T1000 (cell line): ENCODE data around the gene RNF213.

Source experiments
- DNase-seq: peaks from one replicate; lab custom pipeline; 2025; ENCODE audit warnings: mixed read lengths; lab: John Stamatoyannopoulos, UW

RNF213 gene

DNA sequence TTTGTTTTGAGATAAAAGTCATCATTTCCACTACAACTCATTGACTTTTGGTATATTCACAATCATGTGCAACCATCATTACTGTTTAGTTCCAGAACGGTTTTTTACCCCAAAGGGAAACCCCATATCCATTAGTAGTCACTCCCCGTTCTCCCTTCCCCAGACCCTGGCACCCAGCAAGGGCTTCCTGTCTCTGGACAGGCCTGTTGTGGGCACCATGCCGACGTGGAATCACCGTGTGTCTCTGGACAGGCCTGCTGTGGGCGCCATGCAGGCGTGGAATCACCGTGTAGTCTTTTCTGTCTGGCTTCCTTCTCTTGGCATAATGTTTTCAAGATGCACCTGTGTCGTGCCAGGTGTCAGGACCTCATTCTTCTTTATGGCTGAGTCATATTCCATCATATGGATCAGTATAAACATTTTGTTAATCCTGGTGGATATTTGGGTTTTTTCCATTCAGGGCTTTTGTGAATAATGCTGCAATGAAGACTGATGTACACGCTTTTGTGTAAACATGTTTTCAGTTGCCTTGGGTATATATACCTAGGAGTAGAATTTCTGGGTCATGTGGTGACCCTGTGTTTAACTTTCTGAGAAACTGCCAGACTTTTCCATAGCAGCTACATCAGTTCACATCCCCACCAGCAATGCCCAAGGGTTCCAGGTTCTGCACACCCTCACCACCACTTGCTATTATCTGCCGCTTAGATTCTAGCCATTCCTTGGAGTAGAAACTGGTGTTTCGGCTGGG is 173.4 kb downstream of the RNF213 start:
- DNase-seq = no peak

DNA sequence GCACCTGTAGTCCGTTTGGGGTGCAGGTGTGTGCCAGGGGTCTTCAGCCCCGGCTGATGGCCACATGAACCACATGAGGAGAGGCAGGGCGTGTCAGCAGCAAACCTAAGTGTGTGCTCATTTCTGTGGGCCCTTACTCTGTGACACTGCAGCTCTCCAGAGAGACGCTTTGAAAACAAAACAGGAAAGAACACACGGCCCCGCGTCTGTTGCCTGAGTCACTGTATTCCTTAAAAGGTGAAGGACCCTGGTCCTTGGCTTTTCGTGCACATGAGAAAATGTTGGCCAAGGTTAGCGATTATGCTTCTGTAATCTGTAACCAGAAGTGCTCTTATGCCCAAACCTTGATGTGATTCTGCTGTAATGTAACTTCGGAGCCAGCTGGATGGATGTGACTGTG is 176.9 kb downstream of the RNF213 start:
- no peak for DNase-seq

DNA sequence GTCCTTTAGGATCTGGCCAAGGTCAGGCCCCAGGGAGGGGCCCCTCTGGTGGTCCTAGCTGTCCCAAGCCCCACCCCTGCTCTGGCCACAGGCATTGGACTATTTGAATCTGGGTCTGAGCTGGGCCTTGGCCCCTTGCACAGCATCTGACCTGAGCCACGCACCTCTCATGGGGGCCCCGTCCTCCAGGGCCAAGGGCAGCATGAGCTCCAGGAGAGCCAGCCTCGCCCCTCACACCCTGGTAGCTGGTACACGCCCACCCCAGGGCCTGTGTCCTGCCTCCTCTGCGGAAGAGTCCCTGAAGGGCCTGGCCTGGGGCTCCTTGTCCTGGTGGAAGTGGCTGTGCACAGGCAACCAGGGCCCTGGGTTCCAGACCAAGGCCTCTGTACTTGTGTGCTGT is 178.2 kb downstream of the RNF213 start:
- no peak for DNase-seq

DNA sequence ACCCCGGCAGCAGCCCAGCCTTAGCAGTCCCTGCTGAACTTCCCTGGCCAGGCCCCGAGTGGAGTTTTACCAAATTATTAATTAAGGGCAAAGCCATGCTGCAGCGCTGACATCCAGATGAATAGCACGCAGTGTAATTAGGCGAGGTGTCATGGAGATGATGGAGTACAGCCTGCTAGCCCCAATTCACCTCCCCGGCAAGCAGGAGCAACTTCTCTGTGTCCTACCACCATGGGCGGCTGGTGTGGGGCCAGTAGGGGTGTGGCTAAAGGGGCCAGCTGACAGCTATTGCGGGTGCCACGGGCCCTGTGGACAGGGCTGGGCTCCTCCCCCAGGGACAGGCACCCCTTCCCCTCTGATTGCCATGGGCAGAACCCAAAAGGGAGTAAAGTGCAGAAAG is 178.8 kb downstream of the RNF213 start:
- DNase-seq = no peak

DNA sequence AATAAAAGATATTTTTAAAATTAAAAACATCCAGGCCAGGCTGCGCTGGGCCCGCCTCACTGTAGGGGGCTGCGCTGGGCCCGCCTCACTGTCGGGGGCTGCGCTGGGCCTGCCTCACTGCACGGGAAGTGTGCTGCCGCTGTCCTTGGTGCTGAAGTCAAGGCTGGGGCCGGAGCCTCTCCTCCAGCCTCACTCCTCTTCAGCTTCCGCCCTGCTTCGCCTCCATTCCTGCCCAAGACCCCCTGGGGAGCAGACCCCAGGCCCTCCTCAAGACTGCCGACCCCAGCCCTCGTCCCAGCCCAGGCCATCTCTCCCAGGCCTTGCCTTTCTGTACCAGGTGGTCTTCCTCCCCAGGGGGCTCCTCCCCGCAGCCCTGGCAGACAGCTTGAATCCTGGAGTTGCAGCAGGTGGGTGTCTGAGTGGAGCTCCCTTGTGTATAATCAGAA is 180.5 kb downstream of the RNF213 start:
- DNase-seq = no peak

DNA sequence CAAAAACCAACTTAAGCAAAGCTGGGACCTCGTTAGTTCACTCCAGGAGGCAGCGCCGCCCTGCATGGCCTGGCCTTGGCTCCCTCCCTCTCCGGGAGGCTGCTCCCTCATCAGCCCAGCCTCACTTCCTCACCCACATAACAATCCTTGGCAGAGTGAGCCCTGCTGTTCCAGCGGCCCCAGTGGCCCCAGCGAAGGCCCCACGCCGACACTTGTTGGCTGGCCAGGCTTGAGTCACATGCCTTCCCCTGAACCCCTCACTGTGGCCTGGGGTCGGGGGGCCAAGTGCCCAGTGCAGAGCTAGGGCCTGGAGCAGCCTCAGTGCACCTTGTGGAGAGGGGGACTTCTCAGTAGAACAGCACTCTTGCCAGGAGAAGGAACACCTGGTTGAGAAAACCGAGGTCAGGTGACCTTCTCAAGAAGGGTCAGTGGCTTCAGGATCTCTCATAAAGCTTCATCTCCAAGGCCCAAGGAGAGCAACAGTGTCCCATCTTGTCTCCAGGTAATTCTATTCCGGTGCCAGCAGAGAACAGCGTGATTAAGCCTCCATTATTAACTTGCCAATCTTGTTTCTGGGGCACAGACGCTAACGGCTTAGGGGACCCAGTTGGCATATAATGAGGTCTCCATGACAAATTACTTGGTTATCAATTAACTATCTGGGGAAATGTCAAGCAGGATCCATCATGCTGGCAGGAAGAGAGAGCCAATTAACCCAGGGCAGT is 181.1 kb downstream of the RNF213 start:
- no peak for DNase-seq

DNA sequence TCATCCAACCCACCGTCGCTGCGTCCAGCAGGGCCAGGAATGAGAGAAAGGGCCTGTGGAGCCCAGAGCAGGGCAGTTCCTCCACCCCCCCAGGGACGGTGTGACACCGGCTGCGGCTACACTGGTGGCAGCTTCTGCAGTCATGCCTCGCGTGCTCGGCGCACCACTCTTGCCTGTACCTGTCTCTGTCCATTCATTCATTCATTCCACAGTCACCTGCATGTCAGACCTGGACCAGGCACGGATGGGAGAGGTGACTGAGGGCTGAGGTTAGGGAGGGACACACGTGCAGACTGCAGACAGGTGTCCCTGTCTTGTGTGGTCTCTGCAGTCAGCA is 181.6 kb downstream of the RNF213 start:
- no peak for DNase-seq

DNA sequence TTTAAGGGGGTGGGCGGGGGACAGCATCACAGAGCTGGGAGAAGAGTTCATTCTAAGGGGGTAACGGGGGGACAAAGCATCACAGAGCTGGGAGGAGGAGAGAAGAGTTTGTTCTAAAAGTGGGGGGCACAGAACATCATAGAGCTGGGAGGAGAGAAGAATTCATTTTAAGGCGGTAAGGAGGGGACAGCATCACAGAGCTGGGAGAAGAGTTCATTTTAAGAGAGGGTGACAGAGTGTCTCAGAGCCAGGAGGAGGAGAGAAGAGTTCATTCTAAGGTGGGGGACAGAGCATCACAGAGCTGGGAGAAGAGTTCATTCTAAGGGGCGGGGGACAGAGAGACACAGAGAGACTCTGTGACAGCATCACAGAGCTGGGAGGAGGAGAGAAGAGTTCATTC is 182.1 kb downstream of the RNF213 start:
- no peak for DNase-seq

DNA sequence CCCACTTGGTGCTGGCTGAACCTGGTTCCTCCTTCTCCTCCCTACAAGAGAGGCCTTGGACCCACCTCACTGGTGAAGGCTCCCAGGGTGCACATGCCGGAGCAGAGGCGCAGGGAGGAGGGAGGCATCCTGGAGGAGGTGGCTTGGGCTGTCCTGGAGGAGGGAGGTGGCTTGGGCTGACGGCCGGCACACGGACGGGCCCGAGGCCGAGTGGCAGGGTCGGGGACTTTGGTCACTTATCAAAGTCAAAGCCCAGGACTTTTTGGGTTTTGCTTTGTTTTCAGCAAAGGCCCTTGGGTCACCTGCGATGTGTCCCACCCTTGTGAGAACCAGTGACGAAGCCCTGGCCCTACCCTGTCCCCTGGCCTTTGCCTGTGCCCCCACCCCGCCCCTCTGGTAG is 182.8 kb downstream of the RNF213 start:
- no peak for DNase-seq

DNA sequence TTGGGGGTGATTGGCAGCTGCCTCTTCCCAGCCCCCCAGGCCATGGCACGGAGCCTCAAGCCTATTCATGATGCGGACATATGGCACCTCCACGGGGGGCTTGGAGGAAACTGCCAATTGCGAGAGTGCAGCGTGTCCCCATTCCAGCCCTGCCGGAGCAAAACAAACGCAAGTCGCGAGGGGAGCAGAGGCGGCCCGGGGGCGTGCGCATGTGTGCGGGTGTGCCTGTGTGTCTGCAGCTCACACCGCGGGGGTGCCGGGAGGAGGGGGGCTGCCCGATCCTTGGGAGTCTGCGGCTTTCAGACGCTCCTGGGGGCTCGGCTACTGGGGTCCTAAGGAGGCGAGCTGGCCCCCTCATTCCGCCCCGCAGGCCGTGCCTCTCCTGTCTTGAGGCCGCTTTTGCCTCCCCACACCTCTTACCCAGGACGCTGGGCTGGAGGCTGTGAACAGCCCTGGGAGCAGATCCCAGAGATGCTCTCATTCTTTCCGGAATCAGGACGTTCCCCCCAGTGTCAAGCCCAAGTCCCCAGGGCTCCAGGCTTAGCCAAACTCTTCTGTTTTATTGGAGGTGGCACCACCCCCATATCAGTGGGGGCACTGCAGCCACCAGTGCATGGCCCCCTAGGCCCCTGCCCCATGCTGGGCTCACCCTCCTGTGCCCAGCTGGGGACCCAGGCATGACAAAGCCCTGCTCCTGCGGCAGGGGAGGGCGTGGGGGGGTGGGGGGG is 183.4 kb downstream of the RNF213 start:
- no peak for DNase-seq

DNA sequence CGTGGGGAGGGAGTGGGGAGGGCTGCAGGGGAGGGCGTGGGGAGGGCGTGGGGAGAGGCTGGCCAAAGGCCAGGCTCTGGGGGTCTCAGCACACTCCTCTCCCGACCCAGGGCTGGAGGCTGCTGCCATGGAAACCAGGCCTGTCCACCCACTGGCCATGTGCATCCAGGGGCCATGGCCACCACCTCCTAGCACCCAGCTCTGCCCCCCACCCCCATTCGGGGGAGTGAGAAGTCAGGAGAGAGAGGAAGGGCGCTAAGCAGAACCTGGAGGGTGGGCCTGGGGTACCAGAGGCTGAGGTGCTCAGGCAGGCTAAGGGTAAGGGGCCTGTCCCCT is 184.0 kb downstream of the RNF213 start:
- no peak for DNase-seq

DNA sequence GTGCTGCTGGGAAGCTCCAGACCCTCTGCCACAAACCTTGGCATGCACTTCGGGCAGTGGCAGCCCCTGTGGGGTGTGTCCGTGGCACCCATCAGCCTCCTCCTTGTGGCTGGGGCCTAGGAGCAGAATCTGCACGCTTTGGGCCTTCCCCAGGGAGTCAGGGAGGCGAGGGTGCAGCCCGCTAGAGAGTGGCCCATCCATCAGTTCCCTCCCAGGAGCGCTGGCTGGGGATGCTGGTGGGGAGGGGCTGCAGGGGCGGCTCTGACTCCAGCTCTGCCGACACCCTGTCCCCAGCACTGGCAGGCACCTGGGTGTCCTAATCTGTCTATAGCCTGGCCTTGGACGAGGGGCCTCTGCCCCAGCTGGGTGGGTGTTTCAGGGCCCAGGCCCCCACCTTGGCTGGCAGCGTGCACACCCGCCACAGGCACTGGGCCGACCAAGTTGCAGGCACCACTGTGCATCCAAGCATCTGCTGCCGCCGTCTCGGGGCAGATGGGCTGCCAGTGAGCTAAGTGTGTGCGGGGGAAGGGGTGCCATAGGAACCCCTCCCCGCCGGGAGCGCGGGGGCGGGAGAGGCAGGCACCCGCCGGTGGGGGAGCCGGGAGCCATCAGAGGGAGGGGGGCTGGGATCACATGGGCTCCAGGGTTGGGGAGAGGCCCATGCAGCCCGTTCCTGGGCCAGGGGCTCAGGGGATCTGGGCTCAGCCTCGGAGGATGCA is 184.5 kb downstream of the RNF213 start:
- no peak for DNase-seq

DNA sequence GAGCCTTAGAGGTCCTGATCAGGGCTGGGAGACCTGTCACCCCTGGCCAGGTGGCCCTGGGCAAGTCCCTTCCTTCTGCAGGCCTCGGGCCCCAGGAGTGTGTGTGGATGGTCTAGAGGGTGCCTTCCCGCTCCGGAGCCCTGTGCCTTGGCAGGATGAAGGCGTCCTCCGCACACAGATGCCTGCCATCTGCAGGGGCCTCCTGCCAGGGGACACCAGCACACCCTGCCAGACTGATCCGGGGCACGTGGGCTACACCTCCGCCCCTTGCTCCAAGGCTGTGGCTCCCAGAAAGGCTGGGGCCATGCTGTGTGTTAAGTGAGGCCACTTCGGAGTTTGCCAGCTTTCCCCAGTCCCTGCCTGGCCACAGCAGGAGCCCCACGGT is 185.1 kb downstream of the RNF213 start:
- DNase-seq = no peak

DNA sequence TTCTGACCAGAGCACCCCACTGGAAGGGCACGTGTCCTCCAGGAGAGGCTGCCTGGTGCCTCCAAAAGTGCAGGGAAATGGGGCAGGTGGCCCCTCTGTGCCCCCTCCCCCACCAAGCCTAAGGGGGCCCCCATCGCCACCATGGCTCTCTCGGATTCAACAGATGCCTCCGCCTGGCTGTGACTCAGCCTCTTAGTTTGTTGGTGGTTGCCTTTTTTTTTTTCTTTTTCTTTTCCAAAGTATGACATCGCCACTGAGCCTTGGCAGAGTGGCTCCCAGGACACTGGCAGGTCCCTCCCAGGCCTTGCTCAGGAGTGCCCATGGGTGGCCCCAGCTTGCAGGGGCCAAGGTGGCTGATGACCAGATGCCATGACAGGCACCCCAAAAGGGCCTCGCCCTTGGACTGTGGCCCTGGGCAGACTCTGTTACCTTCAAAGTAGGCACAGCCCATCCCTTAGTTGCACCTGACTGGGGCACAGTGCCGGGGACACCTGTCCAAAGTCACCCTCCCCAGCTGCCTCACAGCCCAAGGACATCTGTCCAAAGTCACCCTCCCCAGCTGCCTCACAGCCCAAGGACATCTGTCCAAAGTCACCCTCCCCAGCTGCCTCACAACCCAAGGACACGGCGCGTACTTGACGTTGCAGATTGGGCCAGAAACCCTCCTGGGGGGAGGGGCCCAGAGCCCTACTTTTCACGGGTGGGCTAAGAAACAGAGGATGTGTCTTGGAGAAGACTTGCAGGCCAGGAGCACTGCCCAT is 186.2 kb downstream of the RNF213 start:
- DNase-seq = no peak

DNA sequence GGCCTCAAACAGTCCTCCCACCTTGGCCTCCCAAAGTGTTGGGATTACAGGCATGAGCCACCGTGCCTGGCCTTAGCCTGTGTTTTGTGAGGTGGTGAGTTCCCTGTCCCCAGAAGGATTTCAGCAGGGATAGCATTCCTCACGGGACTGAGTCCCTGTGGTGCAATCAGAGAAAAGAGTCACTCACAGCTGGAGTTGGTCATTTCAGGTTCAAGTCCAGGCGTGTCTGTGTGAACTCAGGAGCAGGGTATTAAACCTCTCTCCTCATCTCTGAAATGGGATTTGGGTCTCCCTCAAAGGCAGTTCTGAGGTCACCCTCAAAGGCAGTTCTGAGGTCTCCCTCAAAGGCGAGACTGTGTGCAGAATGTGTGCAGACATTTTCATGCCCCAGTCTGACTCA is 187.1 kb downstream of the RNF213 start:
- no peak for DNase-seq
